ENCODE results near the gene FRMD3. TPM values are rescaled to one million over a fixed set of nuclear protein-coding genes. Genes with fewer than 3 reads are reported as not detected.
"Not testable (repeated sequence)": the region's sequence is repeated elsewhere in the genome, so short reads cannot be mapped to it uniquely, and the experiment has no call there.

FRMD3 gene
- total RNA-seq, 4 donors from 2014 or later: 6.1 to 47.1 (median 11.5) TPM

- no peak for DNase-seq (ENCODE audit: low spot score)
- ATAC-seq (ENCODE audit: low FRiP score): no peak
- TF ChIP-seq CTCF (IDR thresholded peaks at IDR 0.05): no peak
Measured at GRCh38 chr9:83526901-83527300, 11.3 kb downstream of the FRMD3 start.

GRCh38 chr9:83526211-83526610 lies 12.0 kb downstream of the FRMD3 start:
- no peak for DNase-seq (ENCODE audit: low spot score)
- TF ChIP-seq CTCF (IDR thresholded peaks at IDR 0.05): no peak
- no peak for ATAC-seq (ENCODE audit: low FRiP score)

GRCh38 chr9:83523684-83524083 lies 14.5 kb downstream of the FRMD3 start:
- TF ChIP-seq CTCF (IDR thresholded peaks at IDR 0.05): no peak
- no peak for DNase-seq (ENCODE audit: low spot score)
- no peak for ATAC-seq (ENCODE audit: low FRiP score)

- DNase-seq (ENCODE audit: low spot score) (no peak), ATAC-seq (ENCODE audit: low FRiP score) (no peak)
- TF ChIP-seq CTCF (IDR thresholded peaks at IDR 0.05): no peak
Measured at GRCh38 chr9:83521411-83521810, 16.8 kb downstream of the FRMD3 start.

GRCh38 chr9:83521011-83521410 lies 17.2 kb downstream of the FRMD3 start:
- TF ChIP-seq CTCF (IDR thresholded peaks at IDR 0.05): no peak
- no peak for ATAC-seq (ENCODE audit: low FRiP score)
- DNase-seq (ENCODE audit: low spot score): no peak

- no peak for DNase-seq (ENCODE audit: low spot score)
- ATAC-seq (ENCODE audit: low FRiP score): no peak
- no peak for TF ChIP-seq CTCF (IDR thresholded peaks at IDR 0.05)
Measured at GRCh38 chr9:83520292-83520691, 17.9 kb downstream of the FRMD3 start.

- ATAC-seq (ENCODE audit: low FRiP score); DNase-seq (ENCODE audit: low spot score): not testable (repeated sequence)
Measured at GRCh38 chr9:83517980-83518379, 20.2 kb downstream of the FRMD3 start.

GRCh38 chr9:83514767-83515166 lies 23.4 kb downstream of the FRMD3 start:
- DNase-seq (ENCODE audit: low spot score) (no peak), ATAC-seq (ENCODE audit: low FRiP score) (no peak)
- no peak for TF ChIP-seq CTCF (IDR thresholded peaks at IDR 0.05)

Measured in omental fat pad (tissue), 4 donors.